Natural killer cell (primary cell): ENCODE results near the gene HYAL2. TPM values are rescaled to one million over a fixed set of nuclear protein-coding genes. Genes with fewer than 3 reads are reported as not detected.
A peak's percentile ranks its signal among the peaks of the same experiment; 100 is the strongest.

Experiments used
- ATAC-seq, 3 donors: fragments of 150-1000 bp in 2 of 3; fragments of 200-7000 bp in 1 of 3; cut with Tn5 transposase; 1 replicate in 1 of 3; 2 replicates in 2 of 3; pipeline ENCODE4 v1.10.0; 2021; ENCODE audit warnings: mild to moderate bottlenecking in 2 of 3, moderate library complexity in 2 of 3
- DNase-seq, 2 donors: peaks; one replicate each; pipeline versions ENCODE4 v3.0.0 to v3.0.0-alpha.2; 2013 to 2021; ENCODE audit warnings: mixed read lengths in 1 of 2
- H3K27ac ChIP-seq: one replicate; pipeline ENCODE4 v1.5.1; 2013; ENCODE audit warnings: mild to moderate bottlenecking, low read length
- H3K27me3 ChIP-seq: one replicate; pipeline ENCODE4 v1.6.1; 2013; ENCODE audit warnings: low read length; ENCODE audit not compliant: control insufficient read depth, insufficient read depth
- H3K36me3 ChIP-seq: one replicate; pipeline ENCODE4 v1.6.1; 2013; ENCODE audit warnings: low read length; ENCODE audit not compliant: control insufficient read depth, insufficient read depth
- H3K4me1 ChIP-seq: one replicate; pipeline ENCODE4 v1.6.1; 2013; ENCODE audit warnings: low read length; ENCODE audit not compliant: control insufficient read depth, insufficient read depth
- H3K4me3 ChIP-seq: one replicate; pipeline ENCODE4 v1.5.1; 2013; ENCODE audit warnings: low read length
- H3K9me3 ChIP-seq: one replicate; pipeline ENCODE4 v1.6.1; 2013; ENCODE audit warnings: low read length; ENCODE audit not compliant: control insufficient read depth, insufficient read depth
- H3K27ac Mint-ChIP-seq, 2 donors: one replicate each; pipeline ENCODE4 v1.8.0; 2022; ENCODE audit warnings: mild to moderate bottlenecking in 2 of 2, mixed read lengths in 2 of 2, moderate library complexity in 1 of 2
- H3K27me3 Mint-ChIP-seq, 2 donors: one replicate each; pipeline ENCODE4 v1.8.0; 2022; ENCODE audit warnings: low read depth in 2 of 2, mixed read lengths in 2 of 2
- H3K36me3 Mint-ChIP-seq: one replicate; pipeline ENCODE4 v1.8.0; 2022; ENCODE audit warnings: mixed read lengths
- H3K4me1 Mint-ChIP-seq, 2 donors: one replicate each; pipeline ENCODE4 v1.8.0; 2022; ENCODE audit warnings: mixed read lengths in 2 of 2
- H3K4me3 Mint-ChIP-seq: one replicate; pipeline ENCODE4 v1.8.0; 2022; ENCODE audit warnings: mild to moderate bottlenecking, moderate library complexity, mixed read lengths
- H3K9me3 Mint-ChIP-seq, 2 donors: one replicate each; pipeline ENCODE4 v1.8.0; 2022; ENCODE audit warnings: mixed read lengths in 2 of 2
- CTCF ChIP-seq: fragments of 200-600 bp; IDR thresholded peaks from one replicate; pipeline ENCODE4 v1.8.0; 2022; ENCODE audit warnings: antibody characterized with exemption
- WGBS: methylation state at CpG from one replicate; pipeline ENCODE4 v1.1.7; 2013; ENCODE audit warnings: missing lambda C conversion rate; ENCODE audit not compliant: insufficient coverage; 5-methylcytosine and 5-hydroxymethylcytosine counted together
- intact Hi-C: fragments of 100-400 bp; cut with micrococcal nuclease; formaldehyde crosslinking; loops from one replicate; pipeline ENCODE4 v1.14.2; 2022
- total RNA-seq, 4 donors: library from RNA; stranded (reverse); fragments of 120-200 nt in 1 of 4; gene quantifications; one replicate each; pipeline versions ENCODE4 v1.2.3 to v1.2.4, GENCODE V29; 2013 to 2022

Gene HYAL2
- total RNA-seq, 3 donors from 2014 or later (not counting 1 experiment from before 2014, with no cell fraction given), result 1.2 to 3.7 (median 3.1) TPM

GRCh38 chr3:50355829-50356552 is 33.4 kb upstream of the HYAL2 start:
- Histone ChIP-seq H3K9me3 (no peaks in the 10 kb centered on the region), H3K27ac (no peak overlapping the region), H3K27me3 (no peaks in the 10 kb centered on the region), H3K4me1 (peaks cover 54% of the 10 kb centered on the region), H3K4me3 (no peak overlapping the region), H3K36me3 (peaks cover 55% of the 10 kb centered on the region)
- peak overlapping the region in 1 of 2 donors; percentile 60 for H3K27ac Mint-ChIP-seq
- no peak for ATAC-seq
- 86% methylated on average over 5 of the region's 5 CpGs for WGBS
- peaks cover 37 to 60% of the 10 kb centered on the region in 2 donors for H3K4me1 Mint-ChIP-seq
- H3K36me3 Mint-ChIP-seq, result no peaks in the 10 kb centered on the region
- intact Hi-C loops, result loop anchor here (10.0 kb wide), 1 partner anchor 1029 kb away; the partner anchor contains the start of gene MANF
- H3K4me3 Mint-ChIP-seq, result no peak overlapping the region
- no peaks in the 10 kb centered on the region for H3K9me3 Mint-ChIP-seq
- H3K27me3 Mint-ChIP-seq, result no peaks in the 10 kb centered on the region
- no peak for TF ChIP-seq CTCF
- no peak for DNase-seq

- DNase-seq, result no peak
- H3K36me3 Mint-ChIP-seq, result no peaks in the 10 kb centered on the region
- no peak overlapping the region for H3K27ac ChIP-seq
These were observed 32.3 kb upstream of the HYAL2 start for GRCh38 chr3:50354850-50355249.

GRCh38 chr3:50354186-50354764 is 31.7 kb upstream of the HYAL2 start:
- DNase-seq (no peak), ATAC-seq (no peak)
- Mint-ChIP-seq H3K27ac (peak overlapping the region in 1 of 2 donors; percentile 56), H3K36me3 (no peaks in the 10 kb centered on the region), H3K9me3 (no peaks in the 10 kb centered on the region), H3K27me3 (no peaks in the 10 kb centered on the region), H3K4me3 (peak overlapping the region; percentile 4), H3K4me1 (peaks cover 44 to 70% of the 10 kb centered on the region in 2 donors)
- no peaks in the 10 kb centered on the region for H3K9me3 ChIP-seq
- peaks cover 58% of the 10 kb centered on the region for H3K36me3 ChIP-seq
- H3K27ac ChIP-seq, result no peak overlapping the region
- TF ChIP-seq CTCF, result no peak
- no peak overlapping the region for H3K4me3 ChIP-seq
- WGBS, result 96% methylated on average over 5 of the region's 5 CpGs
- H3K27me3 ChIP-seq, result no peaks in the 10 kb centered on the region
- intact Hi-C loops, result loop anchor here (10.0 kb wide), 1 partner anchor 1031 kb away; the partner anchor contains the start of gene MANF
- peaks cover 62% of the 10 kb centered on the region for H3K4me1 ChIP-seq

More at GRCh38 chr3:50354850-50355249, 32.3 kb upstream of the HYAL2 start:
- Histone ChIP-seq H3K4me1 (peaks cover 60% of the 10 kb centered on the region), H3K27me3 (no peaks in the 10 kb centered on the region), H3K9me3 (no peaks in the 10 kb centered on the region), H3K36me3 (peaks cover 55% of the 10 kb centered on the region), H3K4me3 (no peak overlapping the region)
- peaks cover 47 to 71% of the 10 kb centered on the region in 2 donors for H3K4me1 Mint-ChIP-seq
- H3K4me3 Mint-ChIP-seq, result no peak overlapping the region
- H3K27me3 Mint-ChIP-seq, result no peaks in the 10 kb centered on the region
- 97% methylated on average over 7 of the region's 7 CpGs for WGBS
- H3K9me3 Mint-ChIP-seq, result no peaks in the 10 kb centered on the region
- no peak overlapping the region for H3K27ac Mint-ChIP-seq
- intact Hi-C loops, result loop anchor here (10.0 kb wide), 1 partner anchor 1030 kb away; the partner anchor contains the start of gene MANF
- no peak for TF ChIP-seq CTCF
- ATAC-seq, result no peak
